Measurements from ENCODE around the gene FAM162A. TPM values are rescaled to one million over a fixed set of nuclear protein-coding genes. Genes with fewer than 3 reads are reported as not detected.

Gene FAM162A
- polyA plus RNA-seq (ENCODE audit: low read depth in 6 of 6) = 10 to 100 TPM; 54.9 to 99.9 (median 71.2) TPM

GRCh38 chr3:122383771-122384697 is at the start of gene FAM162A:
Gene FAM162A (plus strand): TSS chr3:122384182. CDS start chr3:122384266, 84 bp downstream.
- no peaks in the 10 kb centered on the region for H3K27me3 Mint-ChIP-seq
- H3K4me1 Mint-ChIP-seq = peaks cover 37 to 40% (median 40%) of the 10 kb centered on the region in 3 donors
- H3K9me3 Mint-ChIP-seq = no peaks in the 10 kb centered on the region
- peak within 1 kb of the TSS; percentile 89 to 99 (median 96) for H3K4me3 Mint-ChIP-seq
- DNase-seq = peak; percentile 94
- peak; percentile 90 to 93 for ATAC-seq (ENCODE audit: low read depth in 2 of 2)
- H3K36me3 Mint-ChIP-seq = no peaks in the 10 kb centered on the region
- peak within 1 kb of the TSS; percentile 90 to 98 (median 98) for H3K27ac Mint-ChIP-seq

GRCh38 chr3:122342803-122343202 is 41.2 kb upstream of the FAM162A start:
- peaks cover 0 to 8% of the 10 kb centered on the region in 2 donors for H3K36me3 Mint-ChIP-seq
- no peak overlapping the region for H3K27ac Mint-ChIP-seq

GRCh38 chr3:122343654-122344053 is 40.3 kb upstream of the FAM162A start:
- Mint-ChIP-seq H3K27me3 (peaks cover 0 to 13% (median 9%) of the 10 kb centered on the region in 3 donors), H3K27ac (no peak overlapping the region), H3K4me1 (no peaks in the 10 kb centered on the region), H3K36me3 (peaks cover 0 to 8% of the 10 kb centered on the region in 2 donors), H3K9me3 (peaks cover 3 to 17% (median 5%) of the 10 kb centered on the region in 7 donors), H3K4me3 (no peak overlapping the region)
- ATAC-seq (ENCODE audit: low read depth in 2 of 2) (no peak), DNase-seq (no peak)

More at GRCh38 chr3:122342803-122343202, 41.2 kb upstream of the FAM162A start:
- Mint-ChIP-seq H3K9me3 (peaks cover 3 to 14% (median 5%) of the 10 kb centered on the region in 7 donors), H3K27me3 (peaks cover 0 to 9% (median 8%) of the 10 kb centered on the region in 3 donors), H3K4me1 (no peaks in the 10 kb centered on the region), H3K4me3 (no peak overlapping the region)
- DNase-seq (no peak), ATAC-seq (ENCODE audit: low read depth in 2 of 2) (no peak)

DNA sequence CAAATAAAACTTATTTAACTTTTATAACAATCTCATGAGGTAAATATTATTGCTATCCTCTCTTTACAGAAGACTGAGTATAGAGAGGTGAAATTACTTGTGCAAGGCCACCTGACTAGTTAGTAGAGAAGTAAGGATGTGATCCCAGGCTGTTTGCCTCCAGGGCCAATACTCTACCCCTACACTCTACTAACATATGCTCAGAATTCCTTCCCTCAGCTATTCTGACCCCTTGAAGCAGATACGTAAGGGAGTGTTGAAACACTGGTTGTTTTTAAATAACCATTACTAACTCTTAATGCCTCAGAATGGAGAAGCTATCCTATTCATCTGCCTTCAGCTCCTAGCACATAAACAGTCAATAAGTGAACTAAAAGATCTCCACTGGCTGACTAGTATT is 34.8 kb upstream of the FAM162A start:
- peaks cover 0 to 6% (median 0%) of the 10 kb centered on the region in 3 donors for H3K27me3 Mint-ChIP-seq
- H3K4me1 Mint-ChIP-seq = no peaks in the 10 kb centered on the region
- DNase-seq (no peak), ATAC-seq (ENCODE audit: low read depth in 2 of 2) (no peak)
- H3K27ac Mint-ChIP-seq = no peak overlapping the region
- H3K4me3 Mint-ChIP-seq = no peak overlapping the region
- no peaks in the 10 kb centered on the region for H3K36me3 Mint-ChIP-seq
- H3K9me3 Mint-ChIP-seq = peaks cover 0 to 10% (median 2%) of the 10 kb centered on the region in 7 donors

DNA sequence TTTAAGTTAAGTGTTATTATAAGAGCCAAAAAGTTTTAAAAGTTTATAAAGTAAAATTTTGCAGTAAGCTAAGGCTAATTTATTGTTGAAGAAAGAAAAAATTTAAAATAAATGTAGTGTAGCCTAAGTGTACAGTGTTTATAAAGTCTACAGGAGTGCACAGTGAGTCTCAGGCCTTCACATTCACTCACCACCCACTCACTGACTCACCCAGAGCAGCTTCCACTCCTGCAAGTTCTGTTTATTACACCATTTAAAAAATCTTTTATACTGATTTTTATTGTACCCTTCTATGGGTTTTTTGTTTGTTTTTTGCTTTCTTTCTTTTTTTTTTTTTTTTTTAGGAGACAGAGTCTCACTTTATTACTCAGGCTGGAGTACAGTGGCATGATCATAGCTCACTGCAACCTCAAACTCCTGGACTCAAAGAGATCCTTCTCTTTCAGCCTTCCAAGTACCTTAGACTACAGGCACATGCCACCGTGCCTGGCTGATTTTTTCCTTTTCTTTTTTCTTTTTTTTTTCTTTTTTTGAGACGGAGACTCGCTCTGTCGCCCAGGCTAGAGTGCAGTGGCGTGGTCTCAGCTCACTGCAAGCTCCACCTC is 33.1 kb upstream of the FAM162A start:
- Mint-ChIP-seq H3K9me3 (peaks cover 0 to 10% (median 2%) of the 10 kb centered on the region in 7 donors), H3K4me1 (no peaks in the 10 kb centered on the region), H3K4me3 (no peak overlapping the region), H3K27ac (no peak overlapping the region), H3K27me3 (peaks cover 0 to 6% (median 0%) of the 10 kb centered on the region in 3 donors), H3K36me3 (no peaks in the 10 kb centered on the region)
- no peak for ATAC-seq (ENCODE audit: low read depth in 2 of 2)
- DNase-seq = no peak

DNA sequence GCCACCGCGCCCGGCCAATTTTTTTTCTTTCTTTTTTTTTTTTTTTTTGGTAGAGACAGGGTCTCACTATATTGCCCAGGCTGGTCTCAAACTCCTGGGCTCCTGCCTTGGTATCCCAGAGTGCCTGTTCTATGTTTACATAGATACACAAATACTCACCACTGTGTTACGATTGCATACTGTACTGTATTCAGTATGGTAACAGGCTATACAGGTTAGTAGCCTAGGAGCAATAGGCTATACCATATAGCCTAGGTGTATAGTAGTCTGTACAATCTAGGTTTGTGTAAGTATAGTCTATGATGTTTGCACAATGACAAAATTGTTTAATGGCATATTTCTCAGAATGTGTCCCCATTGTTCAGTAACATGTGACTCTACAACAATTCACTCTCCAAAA is 32.4 kb upstream of the FAM162A start:
- no peak overlapping the region for H3K4me3 Mint-ChIP-seq
- H3K9me3 Mint-ChIP-seq = peaks cover 0 to 10% (median 2%) of the 10 kb centered on the region in 7 donors

DNA sequence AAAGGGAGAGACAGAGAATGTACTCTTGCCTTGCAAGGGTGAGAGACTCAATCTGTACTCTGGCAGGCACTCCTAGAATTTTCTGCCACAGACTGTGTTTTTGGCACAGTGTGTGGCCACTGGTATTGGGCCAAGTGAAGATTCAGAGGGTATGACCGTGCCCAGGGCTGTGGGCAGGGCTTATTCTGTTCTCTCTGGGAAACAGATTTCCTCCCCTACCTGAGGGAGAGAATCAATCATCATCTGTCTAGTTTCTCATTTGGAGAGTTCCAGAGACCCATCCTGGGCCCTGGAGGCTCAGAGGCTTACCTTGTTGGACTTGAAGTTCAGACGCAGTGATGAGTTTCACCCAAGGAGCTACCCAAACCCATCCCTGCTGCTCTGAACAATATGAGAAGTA is 30.8 kb upstream of the FAM162A start:
- no peak overlapping the region for H3K27ac Mint-ChIP-seq
- no peaks in the 10 kb centered on the region for H3K4me1 Mint-ChIP-seq
- no peak for DNase-seq
- no peak overlapping the region for H3K4me3 Mint-ChIP-seq
- no peak for ATAC-seq (ENCODE audit: low read depth in 2 of 2)
- H3K36me3 Mint-ChIP-seq = peaks cover 0 to 7% of the 10 kb centered on the region in 2 donors
- H3K27me3 Mint-ChIP-seq = peaks cover 0 to under 1% (median 0%) of the 10 kb centered on the region in 3 donors
- H3K9me3 Mint-ChIP-seq = no peaks in the 10 kb centered on the region

More for the DNA sequence above, 32.4 kb upstream of the FAM162A start:
- H3K4me1 Mint-ChIP-seq = no peaks in the 10 kb centered on the region
- H3K27ac Mint-ChIP-seq = no peak overlapping the region
- H3K27me3 Mint-ChIP-seq = peaks cover 0 to 6% (median 0%) of the 10 kb centered on the region in 3 donors
- no peaks in the 10 kb centered on the region for H3K36me3 Mint-ChIP-seq
- ATAC-seq (ENCODE audit: low read depth in 2 of 2) (no peak), DNase-seq (no peak)

- Mint-ChIP-seq H3K27ac (no peak overlapping the region), H3K27me3 (no peaks in the 10 kb centered on the region), H3K4me1 (no peaks in the 10 kb centered on the region)
Observed at GRCh38 chr3:122353893-122354401, 30.0 kb upstream of the FAM162A start.

GRCh38 chr3:122355612-122356011 is 28.4 kb upstream of the FAM162A start:
- H3K4me1 Mint-ChIP-seq = no peaks in the 10 kb centered on the region
- no peak for DNase-seq
- no peaks in the 10 kb centered on the region for H3K27me3 Mint-ChIP-seq
- peak overlapping the region in 2 of 6 donors; percentile 4 to 78 for H3K27ac Mint-ChIP-seq
- peaks cover 0 to 7% of the 10 kb centered on the region in 2 donors for H3K36me3 Mint-ChIP-seq
- no peaks in the 10 kb centered on the region for H3K9me3 Mint-ChIP-seq
- ATAC-seq (ENCODE audit: low read depth in 2 of 2) = no peak
- H3K4me3 Mint-ChIP-seq = no peak overlapping the region

More at GRCh38 chr3:122353893-122354401, 30.0 kb upstream of the FAM162A start:
- Mint-ChIP-seq H3K36me3 (peaks cover 0 to 7% of the 10 kb centered on the region in 2 donors), H3K4me3 (no peak overlapping the region), H3K9me3 (no peaks in the 10 kb centered on the region)
- ATAC-seq (ENCODE audit: low read depth in 2 of 2) (no peak), DNase-seq (no peak)

GRCh38 chr3:122356402-122356801 is 27.6 kb upstream of the FAM162A start:
- peak overlapping the region in 1 of 6 donors; percentile 22 for H3K27ac Mint-ChIP-seq
- no peak for ATAC-seq (ENCODE audit: low read depth in 2 of 2)
- DNase-seq = no peak

GRCh38 chr3:122357828-122358702 is 25.9 kb upstream of the FAM162A start:
- DNase-seq = no peak
- Mint-ChIP-seq H3K36me3 (peaks cover 0 to 12% of the 10 kb centered on the region in 2 donors), H3K4me1 (no peaks in the 10 kb centered on the region), H3K4me3 (no peak overlapping the region), H3K27me3 (no peaks in the 10 kb centered on the region), H3K9me3 (no peaks in the 10 kb centered on the region), H3K27ac (peak overlapping the region in 1 of 6 donors; percentile 57)
- no peak for ATAC-seq (ENCODE audit: low read depth in 2 of 2)

More at GRCh38 chr3:122356402-122356801, 27.6 kb upstream of the FAM162A start:
- Mint-ChIP-seq H3K4me1 (no peaks in the 10 kb centered on the region), H3K27me3 (no peaks in the 10 kb centered on the region), H3K9me3 (no peaks in the 10 kb centered on the region), H3K4me3 (no peak overlapping the region), H3K36me3 (peaks cover 0 to 7% of the 10 kb centered on the region in 2 donors)

DNA sequence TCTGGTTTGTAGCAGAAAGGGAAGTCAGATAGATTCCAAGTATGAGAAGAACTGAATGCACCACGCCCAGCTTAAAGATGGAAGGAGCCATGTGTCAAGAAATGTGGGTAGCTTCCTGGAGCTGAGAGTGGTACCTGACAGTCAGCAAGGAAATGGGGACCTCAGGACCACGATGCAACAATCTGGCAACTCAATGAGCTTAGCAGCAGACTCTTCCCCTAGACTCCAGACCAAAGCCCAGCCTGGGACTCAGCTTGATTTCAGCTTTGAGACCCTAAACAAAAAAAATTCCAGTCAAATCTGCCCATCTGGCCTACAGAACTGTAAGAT is 25.3 kb upstream of the FAM162A start:
- no peaks in the 10 kb centered on the region for H3K4me1 Mint-ChIP-seq
- H3K36me3 Mint-ChIP-seq = peaks cover 0 to 17% of the 10 kb centered on the region in 2 donors
- ATAC-seq (ENCODE audit: low read depth in 2 of 2) = no peak
- DNase-seq = no peak
- H3K9me3 Mint-ChIP-seq = no peaks in the 10 kb centered on the region
- H3K4me3 Mint-ChIP-seq = no peak overlapping the region
- peak overlapping the region in 1 of 6 donors; percentile 57 for H3K27ac Mint-ChIP-seq
- no peaks in the 10 kb centered on the region for H3K27me3 Mint-ChIP-seq

DNA sequence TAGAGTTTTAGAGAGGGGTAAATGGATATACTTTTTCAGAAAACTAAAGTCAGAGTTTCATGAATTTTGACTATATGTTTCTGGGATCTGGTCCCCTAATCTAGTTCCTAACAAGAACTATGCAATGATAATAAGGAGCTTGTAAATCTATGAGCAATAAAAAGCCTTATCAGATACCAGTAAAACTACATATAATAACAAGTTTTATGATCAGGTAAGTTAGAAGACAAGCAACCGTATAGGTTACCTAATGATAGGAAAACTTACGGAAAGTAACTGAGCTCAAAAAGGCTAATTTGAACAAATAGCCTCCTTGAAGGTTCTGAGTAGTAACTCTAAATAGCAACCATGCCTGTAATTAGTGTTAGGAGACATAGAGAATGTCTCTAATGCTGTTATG is 22.0 kb upstream of the FAM162A start:
- no peak for ATAC-seq (ENCODE audit: low read depth in 2 of 2)
- H3K4me1 Mint-ChIP-seq = no peaks in the 10 kb centered on the region
- H3K9me3 Mint-ChIP-seq = no peaks in the 10 kb centered on the region
- no peak overlapping the region for H3K4me3 Mint-ChIP-seq
- DNase-seq = no peak
- H3K27me3 Mint-ChIP-seq = no peaks in the 10 kb centered on the region
- H3K27ac Mint-ChIP-seq = no peak overlapping the region
- H3K36me3 Mint-ChIP-seq = peaks cover 0 to 17% of the 10 kb centered on the region in 2 donors

Data from naive B cell (primary cell).